ENCODE results near the gene HOXB13. TPM values are rescaled to one million over a fixed set of nuclear protein-coding genes. Genes with fewer than 3 reads are reported as not detected.

Gene HOXB13
- total and polyA plus RNA-seq, 2 experiments from 2014 or later: not detected

GRCh38 chr17:48752399-48753288, 24.1 kb upstream of the HOXB13 start:
- Mint-ChIP-seq H3K9me3 (0 out of 3 replicates have a peak, but pooled peaks cover 5% of the 10 kb centered on the region), H3K4me1 (peaks cover 11% of the 10 kb centered on the region), H3K36me3 (ENCODE audit: low read depth) (no peaks in the 10 kb centered on the region), H3K4me3 (no peak overlapping the region; the same call in 2 of the 3 replicates), H3K27ac (no peak overlapping the region), H3K27me3 (ENCODE audit: insufficient read depth, low read depth, poor library complexity) (peaks cover 99% of the 10 kb centered on the region)
- H3K79me2 ChIP-seq (replicated peaks; ENCODE audit: insufficient read depth): no peaks in the 10 kb centered on the region
- H3K36me3 ChIP-seq (ENCODE audit: insufficient read depth): no peaks in the 10 kb centered on the region; the same call in 1 of the 2 replicates
- H3K4me1 ChIP-seq (ENCODE audit: insufficient read depth): peaks cover 26% of the 10 kb centered on the region; the same call in 1 of the 2 replicates
- peaks cover 52% of the 10 kb centered on the region for H4K20me1 ChIP-seq (replicated peaks; ENCODE audit: insufficient read depth)
- H3F3A ChIP-seq (replicated peaks; ENCODE audit: low read depth): peaks cover 23% of the 10 kb centered on the region; the same call in 1 of the 2 replicates
- no peak overlapping the region for H3K27ac ChIP-seq (ENCODE audit: low read depth)
- peak; percentile 59 for DNase-seq (ENCODE audit: low spot score)
- 0 out of 2 replicates have a peak overlapping the region, but pooled peaks have one; percentile 20 for H3K4me2 ChIP-seq
- H3K4me3 ChIP-seq: no peak overlapping the region; the same call in 1 of the 2 replicates
- ATAC-seq: peak; percentile 13; the same call in 2 of the 3 replicates
- H3K27me3 ChIP-seq (ENCODE audit: insufficient read depth): peaks cover 100% of the 10 kb centered on the region
- H3K9me2 ChIP-seq (ENCODE audit: insufficient read depth): no peaks in the 10 kb centered on the region
- no peak overlapping the region for H2AFZ ChIP-seq
- TF ChIP-seq REST (IDR thresholded peaks at IDR 0.05; ENCODE audit: unreplicated experiment) (no peak), EZH2 (IDR thresholded peaks at IDR 0.05; ENCODE audit: low read depth, unreplicated experiment) (peak; percentile 92)

GRCh38 chr17:48751733-48752398, 23.3 kb upstream of the HOXB13 start:
- Mint-ChIP-seq H3K4me1 (peaks cover 13% of the 10 kb centered on the region), H3K27ac (no peak overlapping the region), H3K4me3 (no peak overlapping the region; the same call in 2 of the 3 replicates), H3K27me3 (ENCODE audit: insufficient read depth, low read depth, poor library complexity) (peaks cover 99% of the 10 kb centered on the region), H3K9me3 (0 out of 3 replicates have a peak, but pooled peaks cover 5% of the 10 kb centered on the region), H3K36me3 (ENCODE audit: low read depth) (no peaks in the 10 kb centered on the region)
- no peak overlapping the region for H3K4me2 ChIP-seq
- H4K20me1 ChIP-seq (replicated peaks; ENCODE audit: insufficient read depth): peaks cover 56% of the 10 kb centered on the region
- peaks cover 27% of the 10 kb centered on the region for H3F3A ChIP-seq (replicated peaks; ENCODE audit: low read depth)
- no peak overlapping the region for H3K4me3 ChIP-seq
- H3K9me2 ChIP-seq (ENCODE audit: insufficient read depth): no peaks in the 10 kb centered on the region
- no peak overlapping the region for H3K27ac ChIP-seq (ENCODE audit: low read depth)
- TF ChIP-seq ETS1 (IDR thresholded peaks at IDR 0.05) (no peak), CREB1 (CRISPR knock-in tag; IDR thresholded peaks at IDR 0.05; ENCODE audit: low read depth) (no peak), REST (IDR thresholded peaks at IDR 0.05; ENCODE audit: unreplicated experiment) (no peak), NANOG (IDR thresholded peaks at IDR 0.05; ENCODE audit: borderline replicate concordance) (no peak), CTCF (conservative IDR thresholded peaks at IDR 0.05; ENCODE audit: low read depth in 2 of 2) (no peak), EZH2 (IDR thresholded peaks at IDR 0.05; ENCODE audit: low read depth, unreplicated experiment) (peak; percentile 44)
- peaks cover 32% of the 10 kb centered on the region for H3K4me1 ChIP-seq (ENCODE audit: insufficient read depth)
- DNase-seq (ENCODE audit: low spot score) (no peak), ATAC-seq (no peak; the same call in 2 of the 3 replicates)
- no peaks in the 10 kb centered on the region for H3K79me2 ChIP-seq (replicated peaks; ENCODE audit: insufficient read depth)
- H3K27me3 ChIP-seq (ENCODE audit: insufficient read depth): peaks cover 100% of the 10 kb centered on the region
- H3K36me3 ChIP-seq (ENCODE audit: insufficient read depth): no peaks in the 10 kb centered on the region; the same call in 1 of the 2 replicates
- H2AFZ ChIP-seq: no peak overlapping the region

Data from GM23338 (cell line).